ENCODE data around the gene ATG2A. TPM values are rescaled to one million over a fixed set of nuclear protein-coding genes. Genes with fewer than 3 reads are reported as not detected.
A peak's percentile ranks its signal among the peaks of the same experiment; 100 is the strongest.

Gene ATG2A
- total and polyA plus RNA-seq, 9 of the 15 experiments (the other 6 are each of a cell fraction or from before 2014, with no cell fraction given): 0.25 to 45.9 (median 5.2) TPM

GRCh38 chr11:64845129-64845775 is 71.8 kb downstream of the ATG2A start (continued):
- TF ChIP-seq NCOA1 (IDR thresholded peaks at IDR 0.05; ENCODE audit: low read depth): no peak; the same call in 1 of the 2 replicates
- TF ChIP-seq KLF13 (tag; IDR thresholded peaks at IDR 0.05; ENCODE audit: borderline replicate concordance, low read depth): no peak
- no peak for TF ChIP-seq E2F6 (IDR thresholded peaks at IDR 0.05; ENCODE audit: borderline replicate concordance in 1 of 2, extremely low read depth in 1 of 2, insufficient read depth in 1 of 2, insufficient read length in 1 of 2, low read depth in 1 of 2, low read length in 1 of 2, poor library complexity in 1 of 2, severe bottlenecking in 1 of 2)
- TF ChIP-seq ZNF695 (CRISPR knock-in tag; IDR thresholded peaks at IDR 0.05): no peak
- no peak for TF ChIP-seq TCFL5 (CRISPR knock-in tag; conservative IDR thresholded peaks at IDR 0.05)
- TF ChIP-seq SRSF7 (optimal IDR thresholded peaks at IDR 0.05; ENCODE audit: low read depth, low read length): no peak
- TF ChIP-seq ELK3 (CRISPR knock-in tag; IDR thresholded peaks at IDR 0.05): no peak
- no peak for TF ChIP-seq CUX1 (CRISPR knock-in tag; IDR thresholded peaks at IDR 0.05)
- TF ChIP-seq NKRF (IDR thresholded peaks at IDR 0.05; ENCODE audit: borderline replicate concordance): peak; percentile 70; the same call in 1 of the 2 replicates
- TF ChIP-seq NR0B1 (IDR thresholded peaks at IDR 0.05; ENCODE audit: partially characterized antibody): no peak
- no peak for TF ChIP-seq ZNF584 (CRISPR knock-in tag; IDR thresholded peaks at IDR 0.05; ENCODE audit: low read depth)
- no peak for TF ChIP-seq FOXK1 (CRISPR knock-in tag; IDR thresholded peaks at IDR 0.05; ENCODE audit: borderline replicate concordance)
- peak; percentile 92 for TF ChIP-seq NCOA4 (IDR thresholded peaks at IDR 0.05; ENCODE audit: partially characterized antibody)

All from K562 (cell line).